Panc1 (cell line): ENCODE measurements around the gene PARD3.

Experiments
- CTCF ChIP-seq: fragments of 450-650 bp; IDR thresholded peaks from 2 replicates; pipeline ENCODE4 v1.5.1; 2017; ENCODE audit warnings: mild to moderate bottlenecking
- POLR2AphosphoS5 ChIP-seq: IDR thresholded peaks from 2 replicates; pipeline ENCODE4 v1.6.1; 2012; ENCODE audit warnings: mild to moderate bottlenecking, low read depth, low read length, moderate library complexity
- REST ChIP-seq, 2 experiments: IDR thresholded peaks; 2 replicates each; pipeline ENCODE4 v1.6.1; 2011 to 2012; ENCODE audit warnings: low read depth in 2 of 2, control low read depth in 1 of 2, low read length in 1 of 2, mild to moderate bottlenecking in 1 of 2, moderate library complexity in 1 of 2; ENCODE audit not compliant: insufficient read depth in 1 of 2
- SIN3A ChIP-seq: IDR thresholded peaks from 2 replicates; pipeline ENCODE4 v1.6.1; 2012; ENCODE audit warnings: low read depth, mild to moderate bottlenecking, low read length, moderate library complexity, borderline replicate concordance; ENCODE audit not compliant: insufficient read depth
- TCF7L2 ChIP-seq: IDR thresholded peaks from 2 replicates; pipeline ENCODE4 v1.6.1; 2011; ENCODE audit warnings: mild to moderate bottlenecking, low read depth, low read length, inconsistent platforms

- no peak for TF ChIP-seq CTCF
- no peak for TF ChIP-seq POLR2AphosphoS5
- no peak for TF ChIP-seq REST (IDR thresholded peaks at IDR 0.05; ENCODE audit: insufficient read depth in 1 of 2, low read depth in 2 of 2, low read length in 1 of 2)
- TF ChIP-seq SIN3A = no peak
- no peak for TF ChIP-seq TCF7L2
Measured at GRCh38 chr10:34830217-34830822, 15.2 kb upstream of the PARD3 start.
